NK-92 treated with Interleukin-12 subunit alpha and Interleukin-12 subunit beta, amount 100 ng/mL, for 24 hours (cell line): ENCODE data around the gene NLGN1.

Source experiments
- DNase-seq: peaks from one replicate; lab custom pipeline; 2025; lab: John Stamatoyannopoulos, UW

NLGN1 gene

DNA sequence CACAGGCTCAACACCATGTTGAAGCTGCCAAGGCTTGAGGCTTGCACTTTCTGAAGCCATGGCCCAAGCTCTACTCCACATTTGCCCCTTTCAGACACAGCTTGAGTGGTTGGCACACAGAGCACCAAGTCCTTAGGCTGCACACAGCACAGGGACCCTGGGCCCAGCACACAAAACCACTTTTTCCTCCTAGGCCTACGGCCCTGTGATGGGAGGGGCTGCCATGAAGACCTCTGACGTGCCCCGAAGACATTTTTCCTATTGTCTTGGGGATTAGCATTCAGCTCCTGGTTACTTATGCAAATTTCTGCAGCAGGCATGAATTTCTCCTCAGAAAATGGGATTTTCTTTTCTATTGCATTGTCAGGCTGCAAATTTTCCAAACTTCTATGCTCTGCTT is 445.5 kb downstream of the NLGN1 start:
- no peak for DNase-seq

- DNase-seq = no peak
Measured at GRCh38 chr3:173846584-173846983, 449.0 kb downstream of the NLGN1 start.

DNA sequence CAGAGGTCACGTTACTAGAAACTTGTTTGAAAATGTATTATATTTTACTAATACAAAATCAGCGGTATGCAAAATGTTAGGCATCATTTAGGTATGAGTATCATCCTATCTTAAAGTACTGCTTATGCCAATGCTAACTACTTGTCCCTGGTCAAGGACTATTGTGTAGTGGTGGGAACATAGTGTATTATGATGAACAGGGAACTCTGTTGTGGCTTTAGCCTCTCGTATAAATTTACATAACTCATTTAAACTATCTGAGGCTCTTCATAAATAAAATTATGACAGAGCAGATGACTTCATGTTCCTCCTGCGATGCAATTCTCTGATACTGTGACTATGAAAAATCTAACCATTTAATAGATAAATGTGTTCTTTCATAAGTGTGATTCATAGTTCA is 451.9 kb downstream of the NLGN1 start:
- DNase-seq = no peak

- no peak for DNase-seq
Measured at GRCh38 chr3:173857154-173857553, 459.6 kb downstream of the NLGN1 start.

GRCh38 chr3:173862701-173863100 is 465.2 kb downstream of the NLGN1 start:
- no peak for DNase-seq

DNA sequence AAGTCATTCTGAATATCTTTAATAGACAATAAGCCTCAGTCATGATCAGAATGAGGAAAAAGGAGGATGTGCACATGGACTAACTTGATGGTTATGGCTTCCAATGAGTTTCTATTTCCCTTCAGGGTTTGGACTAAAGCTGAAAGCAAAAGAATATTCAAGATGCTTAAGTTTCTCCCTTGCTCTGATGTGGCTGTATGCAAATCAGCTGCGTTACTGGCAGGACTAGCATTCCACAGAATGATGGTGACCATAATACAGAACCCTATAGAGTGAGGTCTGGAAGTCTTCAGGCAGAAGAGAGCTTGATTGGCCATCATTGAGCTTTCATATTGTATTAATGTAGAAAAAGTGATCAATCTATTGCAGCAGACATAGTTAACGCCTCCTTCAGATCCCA is 466.0 kb downstream of the NLGN1 start:
- no peak for DNase-seq

DNA sequence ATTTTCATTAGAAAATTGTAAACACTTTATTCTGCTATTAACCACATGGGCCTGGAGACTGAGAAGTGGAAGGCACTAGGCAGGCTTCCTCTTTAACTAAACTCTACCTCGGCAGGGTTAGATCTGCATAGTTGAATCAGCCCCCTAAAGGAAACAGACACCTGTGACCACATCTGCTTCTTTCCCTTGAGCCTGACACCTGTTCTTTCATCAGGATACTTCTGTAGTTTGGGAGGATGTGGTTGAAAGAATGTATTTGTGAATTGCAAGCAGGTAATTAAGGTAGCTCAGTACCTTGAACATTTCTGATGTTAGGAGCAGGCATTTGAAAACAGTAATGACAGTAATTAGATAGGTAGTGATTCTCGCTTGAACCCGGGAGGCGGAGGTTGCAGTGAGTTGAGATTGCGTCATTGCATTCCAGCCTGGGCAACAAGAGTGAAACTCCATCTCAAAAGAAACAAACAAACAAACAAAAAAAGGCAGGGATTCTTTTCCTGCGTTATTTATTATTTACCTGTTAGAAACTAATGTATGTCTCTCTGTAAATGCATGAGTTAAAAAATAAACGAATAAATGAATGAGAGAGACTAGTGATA is 468.5 kb downstream of the NLGN1 start:
- DNase-seq = no peak

- DNase-seq = no peak
Measured at GRCh38 chr3:173869766-173870165, 472.2 kb downstream of the NLGN1 start.

GRCh38 chr3:173870976-173871375 is 473.4 kb downstream of the NLGN1 start:
- no peak for DNase-seq

GRCh38 chr3:173875790-173876189 is 478.2 kb downstream of the NLGN1 start:
- DNase-seq = no peak

GRCh38 chr3:173876476-173876875 is 478.9 kb downstream of the NLGN1 start:
- no peak for DNase-seq

- no peak for DNase-seq
Measured at GRCh38 chr3:173887888-173888287, 490.3 kb downstream of the NLGN1 start.

GRCh38 chr3:173889596-173889995 is 492.1 kb downstream of the NLGN1 start:
- DNase-seq = no peak

GRCh38 chr3:173890091-173890490 is 492.5 kb downstream of the NLGN1 start:
- no peak for DNase-seq

DNA sequence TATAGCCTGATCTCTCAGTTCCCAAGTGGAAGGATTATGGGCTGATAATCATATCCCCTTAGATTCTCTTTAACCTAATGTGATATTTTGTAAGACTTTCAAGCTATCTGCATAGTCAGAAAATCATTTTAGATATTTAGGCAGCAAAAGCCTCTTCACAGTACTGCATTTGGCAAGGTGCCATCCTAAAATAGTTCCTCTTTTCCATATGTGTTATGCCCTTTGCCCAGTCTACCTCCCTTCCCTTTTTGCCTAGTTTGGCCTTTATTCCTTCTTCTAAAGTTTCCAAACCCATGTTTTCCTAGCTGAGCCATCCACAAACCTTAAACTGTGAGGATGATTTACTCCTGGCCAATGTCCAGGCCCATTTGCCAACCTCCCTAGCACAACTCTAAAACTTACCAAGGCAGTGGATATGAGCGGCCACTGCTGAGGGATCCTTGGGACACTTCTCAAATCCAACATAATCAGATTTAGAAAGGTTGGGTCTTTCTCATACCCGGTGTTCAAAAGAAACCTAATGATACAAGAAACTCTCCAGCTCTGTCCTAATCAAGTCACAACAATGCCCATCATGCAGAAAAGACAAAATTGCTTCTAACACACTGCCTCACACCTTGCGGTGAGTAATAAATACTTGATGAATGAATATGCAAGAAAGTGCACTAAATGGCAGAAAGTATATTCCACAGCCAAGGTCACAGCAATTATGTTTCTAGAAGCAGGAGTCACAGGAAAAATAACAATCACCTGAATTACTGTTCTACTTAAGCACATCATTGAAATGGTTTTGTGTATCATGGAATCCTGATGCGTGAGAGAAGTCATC is 493.9 kb downstream of the NLGN1 start:
- DNase-seq = no peak

GRCh38 chr3:173892547-173892946 is 495.0 kb downstream of the NLGN1 start:
- DNase-seq = no peak

- DNase-seq = no peak
Measured at GRCh38 chr3:173893066-173893465, 495.5 kb downstream of the NLGN1 start.

GRCh38 chr3:173893835-173894234 is 496.3 kb downstream of the NLGN1 start:
- DNase-seq = no peak

DNA sequence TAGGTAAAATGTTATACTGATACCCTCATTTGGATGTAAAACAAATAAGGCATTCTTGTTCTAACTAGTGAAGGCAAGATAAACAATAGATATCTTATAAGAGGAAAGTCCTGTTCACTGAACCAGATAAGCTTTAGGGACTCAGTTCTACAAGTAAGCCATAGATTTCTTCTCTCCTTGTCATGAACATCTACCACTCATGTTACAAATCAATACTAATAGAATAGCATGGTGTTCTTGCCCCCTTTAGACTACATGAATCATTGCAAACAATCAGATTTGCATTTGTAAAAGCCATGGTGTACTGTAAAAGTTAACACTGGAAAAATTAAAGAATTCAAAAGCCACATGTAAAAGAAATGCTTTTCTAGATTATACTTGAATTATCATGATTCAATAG is 500.1 kb downstream of the NLGN1 start:
- no peak for DNase-seq

DNA sequence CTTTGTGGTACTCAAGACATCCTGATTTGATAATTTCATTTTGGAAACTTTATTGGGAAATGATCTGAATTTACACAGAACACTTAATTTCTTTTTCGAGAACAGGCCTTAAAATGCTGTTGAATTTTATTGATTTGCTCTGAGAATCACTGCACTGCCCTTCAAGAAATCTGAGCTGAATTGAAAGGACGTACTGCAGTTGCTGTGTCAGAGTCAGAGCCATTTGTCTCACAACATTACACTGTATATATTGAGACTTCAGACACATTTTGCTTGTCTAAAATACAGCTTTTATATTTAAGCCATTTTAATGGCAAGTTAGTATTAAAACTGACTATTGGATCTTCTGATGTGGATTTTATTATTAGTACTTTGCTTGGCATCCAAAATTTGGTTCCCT is 504.1 kb downstream of the NLGN1 start:
- DNase-seq = no peak

DNA sequence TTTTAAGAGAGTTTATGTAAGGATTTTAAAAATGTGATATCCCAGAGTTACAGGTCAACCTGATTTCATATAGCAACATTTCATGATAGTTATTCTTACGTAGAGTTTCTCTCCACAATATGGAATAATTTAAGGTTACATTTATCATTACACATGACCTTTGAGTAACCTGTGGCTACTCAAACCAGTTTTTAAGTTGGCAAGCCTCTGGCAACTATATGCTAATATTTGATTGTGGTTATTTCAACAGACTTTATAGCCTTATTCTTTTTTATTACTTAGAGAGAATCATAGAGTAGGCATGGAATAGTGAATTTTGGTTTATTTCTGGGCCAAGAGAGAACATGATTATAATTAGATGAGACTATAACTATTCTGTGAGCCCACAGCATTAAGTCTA is 504.9 kb downstream of the NLGN1 start:
- no peak for DNase-seq

- no peak for DNase-seq
Measured at GRCh38 chr3:173902871-173903270, 505.3 kb downstream of the NLGN1 start.

GRCh38 chr3:173905381-173905780 is 507.8 kb downstream of the NLGN1 start:
- no peak for DNase-seq

GRCh38 chr3:173911446-173911845 is 513.9 kb downstream of the NLGN1 start:
- DNase-seq = no peak
